ENCODE measurements around the gene CAPSL. TPM values are rescaled to one million over a fixed set of nuclear protein-coding genes. Genes with fewer than 3 reads are reported as not detected.

CAPSL gene
- total and polyA plus RNA-seq, 2 experiments from 2014 or later, result 0.73 TPM; not detected in 1

- no peak overlapping the region for H3K4me3 ChIP-seq
- no peaks in the 10 kb centered on the region for H3K4me1 Mint-ChIP-seq
- peak; percentile 76 for DNase-seq (ENCODE audit: low spot score)
- no peak overlapping the region for H3K27ac Mint-ChIP-seq
- H3K9me3 Mint-ChIP-seq, result peaks cover 17% of the 10 kb centered on the region
- TF ChIP-seq STAT1 (IDR thresholded peaks at IDR 0.05; ENCODE audit: unreplicated experiment) (no peak), REST (IDR thresholded peaks at IDR 0.05; ENCODE audit: unreplicated experiment) (no peak), NANOG (IDR thresholded peaks at IDR 0.05; ENCODE audit: borderline replicate concordance) (no peak), ZNF114 (CRISPR knock-in tag; IDR thresholded peaks at IDR 0.05) (no peak; the same call in 1 of the 2 replicates), EZH2 (IDR thresholded peaks at IDR 0.05; ENCODE audit: low read depth, unreplicated experiment) (no peak), CREB1 (CRISPR knock-in tag; IDR thresholded peaks at IDR 0.05; ENCODE audit: low read depth) (no peak), ZNF462 (CRISPR knock-in tag; IDR thresholded peaks at IDR 0.05) (no peak)
- TF ChIP-seq, protein P1, sequence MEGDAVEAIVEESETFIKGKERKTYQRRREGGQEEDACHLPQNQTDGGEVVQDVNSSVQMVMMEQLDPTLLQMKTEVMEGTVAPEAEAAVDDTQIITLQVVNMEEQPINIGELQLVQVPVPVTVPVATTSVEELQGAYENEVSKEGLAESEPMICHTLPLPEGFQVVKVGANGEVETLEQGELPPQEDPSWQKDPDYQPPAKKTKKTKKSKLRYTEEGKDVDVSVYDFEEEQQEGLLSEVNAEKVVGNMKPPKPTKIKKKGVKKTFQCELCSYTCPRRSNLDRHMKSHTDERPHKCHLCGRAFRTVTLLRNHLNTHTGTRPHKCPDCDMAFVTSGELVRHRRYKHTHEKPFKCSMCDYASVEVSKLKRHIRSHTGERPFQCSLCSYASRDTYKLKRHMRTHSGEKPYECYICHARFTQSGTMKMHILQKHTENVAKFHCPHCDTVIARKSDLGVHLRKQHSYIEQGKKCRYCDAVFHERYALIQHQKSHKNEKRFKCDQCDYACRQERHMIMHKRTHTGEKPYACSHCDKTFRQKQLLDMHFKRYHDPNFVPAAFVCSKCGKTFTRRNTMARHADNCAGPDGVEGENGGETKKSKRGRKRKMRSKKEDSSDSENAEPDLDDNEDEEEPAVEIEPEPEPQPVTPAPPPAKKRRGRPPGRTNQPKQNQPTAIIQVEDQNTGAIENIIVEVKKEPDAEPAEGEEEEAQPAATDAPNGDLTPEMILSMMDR (conservative IDR thresholded peaks at IDR 0.05; ENCODE audit: low read depth in 2 of 2), result peak; percentile 63 to 100
- peak; percentile 84 for ATAC-seq
- H3K9me2 ChIP-seq (ENCODE audit: insufficient read depth), result no peaks in the 10 kb centered on the region
- peaks cover 6% of the 10 kb centered on the region for H3K27me3 Mint-ChIP-seq (ENCODE audit: insufficient read depth, low read depth, poor library complexity)
- H3F3A ChIP-seq (replicated peaks; ENCODE audit: low read depth), result no peaks in the 10 kb centered on the region
- H3K4me2 ChIP-seq, result no peak overlapping the region
- no peaks in the 10 kb centered on the region for H3K36me3 ChIP-seq (ENCODE audit: insufficient read depth)
- H3K79me2 ChIP-seq (replicated peaks; ENCODE audit: insufficient read depth), result no peaks in the 10 kb centered on the region
- no peaks in the 10 kb centered on the region for H3K27me3 ChIP-seq (ENCODE audit: insufficient read depth)
- no peaks in the 10 kb centered on the region for H4K20me1 ChIP-seq (replicated peaks; ENCODE audit: insufficient read depth)
- H3K4me3 Mint-ChIP-seq, result no peak overlapping the region
- H2AFZ ChIP-seq, result no peak overlapping the region
- H3K4me1 ChIP-seq (ENCODE audit: insufficient read depth), result no peaks in the 10 kb centered on the region
- peaks cover 8% of the 10 kb centered on the region; the same call in 2 of the 3 replicates for H3K36me3 Mint-ChIP-seq (ENCODE audit: low read depth)
- no peak overlapping the region for H3K27ac ChIP-seq (ENCODE audit: low read depth)
Measured at GRCh38 chr5:35963381-35963843, 25.0 kb upstream of the CAPSL start.
